ENCODE results near the gene CMPK2.
"Not testable (repeated sequence)": the region's sequence is repeated elsewhere in the genome, so short reads cannot be mapped to it uniquely, and the experiment has no call there.

Gene CMPK2

DNA sequence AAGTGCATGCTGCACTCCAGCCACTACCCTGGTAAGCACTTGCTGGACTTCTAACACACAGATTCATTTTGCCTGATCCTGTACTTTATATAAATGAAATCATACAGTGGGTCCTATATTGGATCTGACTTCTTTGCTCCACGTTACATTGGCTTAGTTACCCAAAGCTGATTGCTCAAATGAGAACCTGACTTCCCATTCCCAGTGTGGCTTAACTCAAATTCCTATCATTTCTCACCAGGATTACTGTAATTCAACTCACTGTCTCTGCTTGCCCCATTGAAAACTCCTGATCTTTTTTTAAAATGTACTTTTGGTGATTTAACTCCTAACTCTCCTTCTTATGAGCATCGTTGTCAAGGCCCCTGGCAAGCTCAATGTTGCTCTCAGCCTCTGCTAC, 13.3 kb upstream of the CMPK2 start:
- DNase-seq: no peak

DNA sequence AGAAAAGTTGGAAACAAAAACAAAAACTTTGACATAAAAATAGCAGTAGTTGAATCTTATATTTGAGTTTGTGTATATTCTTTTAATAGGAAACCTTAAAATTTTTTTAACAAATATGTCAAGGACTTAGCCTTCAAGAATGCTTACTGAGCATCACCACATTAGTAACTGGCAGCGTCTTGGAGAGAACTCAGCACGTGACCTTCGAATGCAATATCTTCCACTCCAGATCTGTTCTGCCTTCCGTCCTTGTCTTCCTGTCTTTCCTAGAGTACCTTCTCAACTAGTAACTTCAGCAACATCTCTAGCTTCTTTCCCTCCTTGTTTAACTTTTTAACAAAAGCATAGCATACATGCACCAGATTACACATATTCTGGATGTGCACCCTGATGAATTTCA, 12.8 kb upstream of the CMPK2 start:
- no peak for DNase-seq

DNA sequence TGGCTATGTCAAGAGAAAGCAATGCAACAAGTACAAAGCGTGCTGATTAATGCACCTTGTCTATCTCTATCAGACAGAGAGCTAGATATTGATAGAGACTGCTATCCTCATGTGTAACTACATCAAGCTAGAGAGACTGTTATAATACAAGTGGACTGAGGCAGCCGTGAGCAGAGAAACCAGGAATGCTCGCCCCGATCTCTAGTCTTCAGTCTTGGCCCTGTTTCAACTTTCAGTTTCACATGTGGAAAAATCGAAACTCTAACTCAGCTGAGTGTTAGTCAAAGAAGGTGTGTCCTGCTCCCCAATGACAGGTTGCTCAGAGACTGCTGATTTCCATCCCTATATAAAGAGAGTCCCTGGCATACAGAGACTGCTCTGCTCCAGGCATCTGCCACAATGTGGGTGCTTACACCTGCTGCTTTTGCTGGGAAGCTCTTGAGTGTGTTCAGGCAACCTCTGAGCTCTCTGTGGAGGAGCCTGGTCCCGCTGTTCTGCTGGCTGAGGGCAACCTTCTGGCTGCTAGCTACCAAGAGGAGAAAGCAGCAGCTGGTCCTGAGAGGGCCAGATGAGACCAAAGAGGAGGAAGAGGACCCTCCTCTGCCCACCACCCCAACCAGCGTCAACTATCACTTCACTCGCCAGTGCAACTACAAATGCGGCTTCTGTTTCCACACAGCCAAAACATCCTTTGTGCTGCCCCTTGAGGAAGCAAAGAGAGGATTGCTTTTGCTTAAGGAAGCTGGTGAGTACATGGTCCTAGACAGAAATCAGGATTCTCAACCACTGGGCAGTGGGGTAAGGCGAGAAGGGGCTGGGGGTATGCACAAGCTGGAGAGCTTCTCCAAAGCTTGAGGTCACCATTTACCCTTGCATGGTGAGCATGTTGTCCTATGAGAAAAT, 11.9 kb upstream of the CMPK2 start, which contains the start of gene RSAD2:
RSAD2 (plus strand) TSS at position 376 of the 903 bp plus-strand sequence; CDS start at position 400, 24 bp downstream.
- no peak for DNase-seq

DNA sequence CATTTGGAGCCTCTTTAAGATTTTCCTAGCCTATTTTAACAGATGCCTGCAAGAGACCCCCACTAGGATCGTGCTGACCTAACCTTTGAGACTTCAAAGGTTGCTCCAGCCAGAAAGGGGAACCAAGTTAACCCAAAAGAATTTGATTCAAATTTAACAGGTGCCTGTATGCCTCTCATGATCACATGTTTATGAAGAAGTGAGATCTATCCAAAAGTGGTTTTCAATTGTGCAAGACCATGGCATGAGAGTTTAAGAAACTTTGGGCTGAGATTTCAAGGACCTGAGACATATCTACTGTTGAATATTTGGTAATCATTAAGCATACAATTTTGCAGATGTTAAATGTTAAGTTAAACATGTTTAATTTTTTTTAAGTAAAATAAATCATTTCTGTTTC, 10.6 kb upstream of the CMPK2 start:
- DNase-seq: no peak

DNA sequence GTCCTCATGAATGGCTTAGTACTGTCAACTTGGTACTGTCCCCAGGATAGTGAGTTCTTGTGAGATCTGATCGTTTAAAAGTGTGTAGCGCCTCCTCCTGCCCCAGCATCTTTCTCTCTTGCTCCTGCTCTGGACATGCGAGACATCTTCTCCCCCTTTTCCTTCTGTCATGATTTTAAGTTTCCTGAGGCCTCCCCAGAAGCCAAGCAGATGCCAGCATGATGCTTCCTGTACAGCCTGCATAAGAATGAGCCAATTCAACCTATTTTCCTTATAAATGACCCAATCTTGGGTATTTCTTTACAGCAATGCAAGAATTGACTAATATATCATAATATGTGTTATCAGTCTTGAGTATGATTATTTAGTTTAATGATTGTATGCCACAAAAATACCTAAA, 8.3 kb upstream of the CMPK2 start:
- DNase-seq: no peak

DNA sequence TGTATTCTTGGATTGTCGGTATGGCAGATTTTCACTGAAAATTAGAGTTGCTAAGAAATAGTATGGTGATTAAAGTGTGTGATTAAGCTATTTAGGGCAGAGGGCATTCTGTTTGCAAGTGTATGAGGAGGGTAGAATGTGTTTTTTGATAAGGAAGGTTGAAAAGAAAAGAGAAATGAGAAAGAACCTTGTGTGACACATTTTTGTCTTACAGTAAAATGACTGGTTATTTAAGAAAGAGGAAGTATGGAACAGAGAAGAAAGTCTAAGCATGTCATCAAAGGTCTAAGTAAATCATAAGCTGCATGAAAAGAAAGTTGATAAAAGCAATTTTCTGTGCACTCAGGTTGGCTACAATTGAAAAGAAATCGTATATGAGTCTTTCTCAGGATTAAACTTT, 6.7 kb upstream of the CMPK2 start:
- no peak for DNase-seq

DNA sequence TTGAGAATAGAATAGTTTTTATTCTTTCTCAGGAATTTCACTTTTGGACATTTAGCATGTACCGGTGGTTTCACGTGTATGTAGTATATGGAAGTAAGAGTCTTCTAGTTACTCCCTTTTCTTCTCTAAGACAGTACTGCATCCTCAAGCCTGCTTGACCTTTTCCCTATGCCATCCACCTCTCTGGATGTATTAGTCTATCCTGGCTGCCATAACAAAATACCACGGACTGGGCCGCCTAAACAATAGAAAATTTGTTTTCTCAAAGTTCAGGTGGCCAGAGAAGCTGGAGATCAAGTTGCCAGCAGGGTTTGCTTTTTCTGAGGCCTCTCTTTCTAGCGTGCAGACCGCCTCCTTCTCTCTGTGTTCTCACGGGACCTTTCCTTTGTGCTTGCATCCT, 1.3 kb upstream of the CMPK2 start:
- DNase-seq: no peak

DNA sequence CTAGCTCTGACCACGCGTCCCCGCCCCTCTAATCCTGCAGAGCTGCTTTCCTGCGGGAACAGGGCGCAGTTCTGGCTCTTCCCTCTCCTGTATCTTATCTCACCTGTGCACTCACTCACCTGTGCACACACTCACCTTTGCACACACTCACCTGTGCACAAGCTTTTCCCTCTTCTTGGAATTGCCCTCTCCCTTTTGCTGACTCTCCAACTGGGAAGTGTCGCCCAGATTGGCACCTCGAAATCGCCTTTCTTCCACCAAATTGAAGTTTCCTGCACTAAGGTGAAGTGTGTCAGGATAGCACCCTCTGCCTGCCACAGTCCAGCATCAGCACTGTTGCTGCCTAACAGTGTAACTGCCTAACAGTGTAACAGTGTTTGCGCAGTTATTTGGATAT, 566 bp upstream of the CMPK2 start:
- no peak for DNase-seq

DNA sequence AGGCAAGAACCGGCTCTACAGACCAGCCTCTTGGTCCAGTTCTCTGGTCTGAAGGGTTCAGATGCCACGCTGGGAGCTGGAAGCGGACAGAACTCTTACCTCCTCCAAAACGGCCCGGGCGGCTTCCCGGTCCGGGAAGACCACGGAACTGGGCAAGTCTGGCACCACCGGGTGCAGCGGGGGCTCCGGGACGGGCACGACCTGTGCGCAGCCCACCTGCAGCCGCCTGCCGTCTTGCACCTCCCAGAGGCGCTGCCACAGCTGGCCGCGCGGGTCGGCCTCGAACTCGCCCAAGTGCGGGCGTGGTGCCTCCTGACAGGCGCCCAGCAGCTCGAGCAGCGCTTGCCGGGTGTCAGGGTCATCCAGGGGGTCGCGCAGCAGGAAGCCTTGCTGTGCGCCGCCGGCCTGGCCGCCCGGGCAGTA, 773 bp downstream of the CMPK2 start:
- DNase-seq: no peak

DNA sequence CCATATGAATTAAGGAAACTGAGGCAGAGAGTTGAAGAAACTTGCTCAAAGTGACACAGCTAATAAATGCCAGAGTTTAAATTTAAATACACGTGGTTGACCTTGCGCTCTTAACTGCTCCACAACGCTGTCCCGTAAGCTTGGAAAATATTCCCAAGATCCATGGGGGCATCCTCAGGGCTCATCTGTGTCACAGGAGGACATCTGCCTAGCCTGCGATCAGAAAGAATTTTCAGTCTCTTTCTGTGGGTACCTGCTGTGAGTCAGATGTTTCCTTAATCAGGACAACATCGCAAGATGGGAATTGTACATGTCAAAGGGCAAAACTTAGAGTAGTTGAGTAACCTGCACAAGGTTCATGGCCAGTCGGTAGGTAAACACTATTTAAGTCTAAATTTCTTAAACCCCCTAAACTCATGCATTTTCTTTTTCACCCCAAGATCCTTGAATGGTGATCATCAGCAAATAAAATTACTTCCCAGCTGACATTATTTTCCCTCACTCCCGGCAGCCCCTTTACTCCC, 1.4 kb downstream of the CMPK2 start:
- DNase-seq: no peak

DNA sequence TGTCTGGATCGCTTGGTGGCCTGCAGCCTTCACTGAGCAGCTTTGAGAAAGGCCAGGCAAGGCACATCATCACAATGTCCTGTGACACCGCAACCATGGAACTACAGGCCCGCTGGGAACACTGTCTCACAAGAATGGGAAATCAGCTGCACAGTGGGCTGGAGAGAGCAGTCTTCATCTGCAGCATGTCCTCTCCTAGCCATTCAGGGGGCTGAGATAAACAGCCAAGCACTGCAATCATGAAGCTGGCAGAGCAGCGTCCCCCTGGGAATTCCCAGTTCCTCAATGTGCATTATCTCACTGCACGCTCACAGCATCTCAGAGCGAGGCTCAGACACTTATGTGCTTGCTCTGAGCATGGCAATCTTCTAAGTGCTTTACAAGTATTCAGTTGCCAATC, 1.9 kb downstream of the CMPK2 start:
- DNase-seq: no peak

DNA sequence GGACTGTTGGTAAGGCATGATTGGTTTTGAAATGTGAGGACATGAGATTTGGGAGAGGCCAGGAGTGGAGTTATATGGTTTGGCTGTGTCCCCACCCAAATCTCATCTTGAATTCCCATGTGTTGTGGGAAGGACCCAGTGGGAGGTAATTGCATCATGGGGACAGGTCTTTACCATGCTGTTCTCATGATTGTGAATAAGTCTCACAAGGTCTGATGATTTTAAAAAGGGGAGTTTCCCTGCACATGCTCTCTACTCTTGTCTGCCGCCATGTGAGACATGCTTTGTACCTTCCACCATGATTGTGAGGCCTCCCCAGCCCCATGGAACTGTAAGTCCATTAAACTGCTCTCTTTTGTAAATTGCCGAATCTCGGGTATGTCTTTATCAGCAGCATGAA, 5.4 kb downstream of the CMPK2 start:
- DNase-seq: no peak

DNA sequence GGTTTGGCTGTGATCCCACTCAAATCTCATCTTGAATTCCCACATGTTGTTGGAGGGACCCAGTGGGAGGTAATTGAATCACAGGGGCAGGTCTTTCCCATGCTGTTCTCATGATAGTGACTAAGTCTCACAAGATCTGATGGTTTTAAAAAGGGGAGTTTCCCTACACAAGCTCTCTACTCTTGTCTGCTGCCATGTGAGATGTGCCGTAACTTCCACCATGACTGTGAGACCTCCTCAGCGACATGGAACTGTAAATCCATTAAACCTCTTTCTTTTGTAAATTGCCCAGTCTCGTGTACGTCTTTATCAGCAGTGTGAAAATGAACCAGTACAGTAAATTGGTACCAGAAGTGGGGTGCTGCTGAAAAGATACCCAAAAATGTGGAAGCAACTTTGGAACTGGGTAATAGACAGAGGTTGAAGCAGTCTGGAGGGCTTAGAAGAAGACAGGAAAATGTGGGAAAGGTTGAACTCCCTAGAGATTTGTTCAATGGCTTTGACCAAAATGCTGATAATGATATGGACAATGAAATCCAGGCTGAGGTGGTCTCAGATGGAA, 7.2 kb downstream of the CMPK2 start:
- not testable (repeated sequence) for DNase-seq

DNA sequence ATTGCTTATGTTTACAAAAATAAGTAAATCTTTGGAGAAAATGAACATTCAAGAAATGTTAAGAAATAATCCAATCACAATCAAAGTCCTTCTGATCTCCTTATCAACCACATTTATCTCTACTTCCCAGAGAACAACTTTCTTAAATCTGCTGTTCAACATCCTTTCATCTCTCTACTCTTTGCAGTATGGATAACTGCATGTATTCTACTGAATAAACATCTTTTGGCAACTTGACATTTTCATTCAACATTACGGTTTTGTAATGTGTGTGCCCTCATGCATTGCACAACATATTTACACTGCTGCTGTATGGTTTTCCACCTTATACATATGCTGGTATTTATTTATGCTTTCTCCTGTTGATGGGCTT, 9.2 kb downstream of the CMPK2 start:
- no peak for DNase-seq

DNA sequence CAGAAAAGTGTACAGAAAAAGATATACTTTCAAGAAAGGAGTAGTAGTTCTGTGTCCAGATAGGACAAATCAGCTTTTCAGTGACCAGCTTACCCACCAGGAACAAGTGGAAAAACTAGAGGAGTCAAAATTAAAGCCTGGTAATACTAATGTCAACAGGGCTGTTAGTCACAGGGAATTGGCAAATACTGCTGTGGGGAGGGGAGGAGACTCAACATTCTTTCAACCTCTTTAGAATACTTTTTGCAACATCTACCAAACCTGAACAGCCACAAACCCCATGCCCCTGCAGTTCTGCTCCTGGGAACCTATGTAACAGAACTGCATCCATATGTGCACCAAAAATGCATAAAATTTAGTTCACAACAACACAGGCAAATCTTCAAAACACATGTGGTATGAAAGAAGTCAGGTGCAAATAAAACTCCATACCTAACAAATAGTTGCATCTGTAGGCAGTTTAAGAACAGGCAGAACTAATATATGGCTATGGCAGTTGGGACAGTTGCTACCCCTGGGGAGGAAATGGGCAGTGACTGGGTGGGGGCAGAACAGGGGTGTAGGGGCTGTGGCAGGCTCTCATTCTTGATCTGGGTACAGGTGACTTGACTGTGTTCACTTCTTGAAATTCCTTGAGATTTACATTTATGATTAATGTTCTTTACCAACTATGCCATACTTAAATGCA, 9.7 kb downstream of the CMPK2 start:
- DNase-seq: no peak

DNA sequence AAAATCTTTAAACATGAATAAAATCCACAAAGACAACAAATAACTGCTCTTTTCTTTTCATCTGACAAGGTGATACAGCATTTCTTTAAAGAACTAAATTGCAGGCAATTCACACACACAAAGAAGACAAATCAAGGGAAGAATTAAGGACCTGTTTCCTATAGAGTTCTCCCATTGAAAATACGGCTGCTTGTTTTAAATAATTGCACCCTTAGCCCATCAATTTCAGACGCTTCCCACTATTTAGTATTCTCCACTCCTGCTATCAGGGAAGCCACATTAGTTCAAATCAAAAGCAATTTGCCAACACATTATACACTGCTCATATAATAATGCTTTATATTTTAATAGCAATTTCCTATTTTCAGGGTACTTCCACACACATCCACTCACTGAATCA, 11.3 kb downstream of the CMPK2 start:
- no peak for DNase-seq

DNA sequence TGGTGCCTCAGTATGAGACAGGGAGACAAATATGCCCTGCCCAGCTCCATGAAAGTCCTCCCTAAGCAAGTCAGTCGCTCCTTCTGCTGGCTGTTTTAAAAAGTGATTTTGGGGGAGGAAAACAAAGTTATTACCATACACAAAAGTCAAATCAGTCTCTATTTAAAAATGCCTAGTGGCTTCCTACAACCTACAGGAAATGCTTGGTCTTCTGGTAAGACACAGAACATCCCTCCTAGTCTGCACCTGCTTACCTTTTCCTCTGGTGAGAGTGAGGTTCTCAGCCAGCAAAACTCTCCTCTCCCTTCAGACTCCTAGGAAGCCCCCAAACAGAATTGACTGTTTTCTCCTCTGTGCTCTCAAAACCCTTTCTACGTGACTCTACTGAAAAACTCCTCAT, 13.5 kb downstream of the CMPK2 start:
- DNase-seq: no peak

DNA sequence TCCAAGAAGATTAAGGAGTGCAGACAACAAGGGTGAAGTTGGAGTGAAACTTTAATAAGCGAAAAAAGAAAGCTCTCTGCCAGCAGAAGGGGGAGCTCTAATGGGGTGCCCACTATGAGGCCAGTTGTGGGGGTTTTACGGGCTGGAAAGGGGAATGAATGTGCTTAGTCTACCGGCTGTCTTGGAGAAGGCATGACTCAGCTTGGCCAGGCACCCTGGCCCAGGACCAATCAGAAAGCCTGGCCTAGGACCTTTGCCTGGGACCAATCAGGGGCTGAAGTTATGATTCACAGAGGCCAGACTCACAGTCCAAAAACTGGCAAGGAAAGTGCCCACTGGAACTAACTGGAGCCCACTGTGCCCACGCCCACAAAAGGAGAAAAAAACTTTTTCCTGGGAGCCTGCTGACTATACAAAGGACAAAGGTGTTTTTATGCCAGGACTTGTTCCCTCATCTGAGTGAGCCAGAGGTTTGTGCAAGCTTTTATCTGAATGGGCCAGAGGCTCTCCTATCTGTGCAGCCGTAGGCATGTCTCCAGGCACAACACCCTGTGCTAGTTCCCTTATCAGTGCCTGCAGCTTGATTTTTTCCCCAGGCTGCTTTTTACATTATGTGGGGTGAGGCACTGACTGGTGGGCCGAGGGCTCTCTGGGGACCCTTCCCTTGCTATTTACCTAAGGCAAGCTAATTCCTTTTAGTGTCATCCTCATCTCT, 18.6 kb downstream of the CMPK2 start:
- no peak for DNase-seq

DNA sequence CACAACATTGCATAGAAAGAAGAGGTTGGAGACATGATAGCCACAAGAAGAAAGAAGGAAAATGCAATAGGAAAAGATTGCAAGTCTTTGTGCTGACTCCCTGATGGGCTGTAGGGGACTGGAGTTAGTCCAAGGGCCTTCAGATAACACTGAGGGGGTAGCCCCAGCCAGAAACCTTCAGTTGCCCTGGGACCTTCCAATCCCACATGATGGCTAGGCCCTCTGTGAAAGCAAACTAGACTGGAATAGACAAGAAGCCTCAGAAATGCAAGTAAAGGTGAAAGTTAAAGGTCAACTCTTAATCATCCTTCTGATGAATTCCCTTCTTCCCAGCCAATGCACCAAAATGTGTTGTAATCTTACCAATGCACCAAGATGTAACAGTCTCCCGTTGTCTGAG, 19.2 kb downstream of the CMPK2 start:
- no peak for DNase-seq

DNA sequence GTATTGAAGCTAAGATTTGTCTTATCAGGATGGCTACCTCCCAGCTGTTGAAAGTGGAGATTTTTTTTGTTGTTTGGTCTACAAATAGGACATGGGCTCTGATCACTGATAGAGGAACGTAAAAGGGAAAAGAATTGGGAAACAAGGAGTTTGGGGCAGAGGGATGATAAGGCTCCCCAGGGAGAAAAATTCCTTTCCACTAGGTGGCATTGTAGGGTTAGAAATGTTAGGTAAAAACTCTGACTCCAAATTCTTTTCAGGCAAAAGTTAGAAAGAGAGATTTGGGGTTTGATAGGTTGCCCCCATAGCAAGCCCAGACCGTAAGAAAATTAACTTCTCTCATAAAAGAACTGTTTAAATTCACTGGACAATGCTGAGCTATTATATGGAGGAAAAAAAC, 19.8 kb downstream of the CMPK2 start:
- DNase-seq: no peak

DNA sequence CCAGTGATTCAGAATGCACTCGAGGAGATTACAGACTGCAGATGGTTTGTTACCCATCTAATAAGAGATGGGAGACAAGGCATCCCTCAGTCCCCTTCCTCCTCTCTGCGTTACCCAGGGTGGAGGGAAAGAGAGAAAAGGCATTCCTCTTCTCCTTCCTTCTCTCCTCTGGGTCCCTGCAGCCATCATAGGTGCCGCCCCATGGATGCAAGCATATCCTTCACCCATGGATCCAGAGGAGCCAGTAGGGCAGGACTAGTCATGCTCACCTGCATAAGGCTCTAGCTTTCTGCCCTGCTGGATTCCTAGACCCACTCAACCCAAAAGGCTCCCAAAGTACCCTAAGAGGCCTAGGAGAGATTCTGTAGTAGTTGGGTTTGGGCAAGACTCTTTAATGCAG, 20.4 kb downstream of the CMPK2 start:
- DNase-seq: no peak

DNA sequence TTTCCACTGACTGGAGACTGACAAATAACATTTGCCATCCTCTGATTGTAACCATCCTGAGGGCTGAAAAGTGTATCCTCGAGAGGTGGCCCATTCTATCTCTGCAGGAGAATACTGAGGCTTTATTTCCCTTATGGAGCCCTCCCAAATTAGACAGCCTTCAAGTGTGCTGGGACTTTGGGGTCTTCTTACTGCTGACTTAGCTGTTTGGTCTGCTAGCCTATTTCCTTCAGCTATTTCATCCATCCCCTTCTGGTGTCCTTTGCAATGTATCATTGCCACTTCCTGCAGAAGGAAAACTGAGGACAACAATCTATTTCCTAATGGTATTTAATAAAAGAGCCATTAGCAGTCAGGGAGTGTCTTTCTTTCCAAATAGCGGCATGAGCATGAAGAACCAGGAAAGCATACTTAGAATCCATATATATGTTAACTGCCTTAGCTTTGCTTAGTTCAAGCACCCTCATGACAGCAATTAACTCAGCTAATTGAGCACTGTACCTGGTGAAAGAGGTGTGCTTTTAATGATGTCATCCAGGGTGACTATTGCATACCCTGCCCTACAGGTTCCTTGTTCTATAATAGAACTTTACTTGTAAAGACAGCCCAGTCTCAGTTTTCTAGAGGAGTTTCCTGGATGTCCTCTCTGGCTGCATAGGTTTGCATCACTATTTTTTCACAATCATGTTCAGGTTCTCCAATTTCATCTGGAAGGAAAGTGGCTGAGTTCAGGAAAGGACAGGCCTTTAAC, 24.0 kb downstream of the CMPK2 start:
- DNase-seq: no peak

All from NCI-H1436 treated with DMSO at 0.1 percent for 48 hours (cell line).